HEK293 (cell line): ENCODE data around the gene SEMA6A.

ENCODE experiments used
- CTCF ChIA-PET: fragments of 350-600 bp; formaldehyde crosslinking; extraction: SDS; loops from one replicate; lab custom pipeline; 2021; ENCODE audit warnings: antibody characterized with exemption; lab: Yijun Ruan, JAX
- POLR2A ChIA-PET: fragments of 300-600 bp; formaldehyde crosslinking; extraction: SDS; loops from one replicate; lab custom pipeline; 2020; ENCODE audit warnings: antibody characterized with exemption, inconsistent platforms; lab: Yijun Ruan, JAX
- H3K27ac ChIP-seq: fragments of 200-500 bp; sonication (Bioruptor generic); 2 replicates; pipeline ENCODE4 v1.5.1; 2014; ENCODE audit warnings: low read depth, low read length, control low read depth, inconsistent platforms; ENCODE audit errors: extremely low read depth
- H3K36me3 ChIP-seq, 2 experiments: fragments of 200-500 bp in 1 of 2; sonication (Bioruptor generic) in 1 of 2; 1 replicate in 1 of 2; 2 replicates in 1 of 2; pipeline ENCODE4 v1.5.1; 2014 to 2017; ENCODE audit warnings: inconsistent platforms in 2 of 2, low read length in 2 of 2; ENCODE audit not compliant: control insufficient read depth in 2 of 2, insufficient read depth in 1 of 2
- H3K4me1 ChIP-seq: fragments of 200-500 bp; sonication (Bioruptor generic); 2 replicates; pipeline ENCODE4 v1.5.1; 2014; ENCODE audit warnings: mild to moderate bottlenecking, low read length, inconsistent platforms; ENCODE audit not compliant: control insufficient read depth, insufficient read depth
- H3K4me3 ChIP-seq: 2 replicates; pipeline ENCODE4 v1.5.1; 2011; ENCODE audit warnings: low read depth, mild to moderate bottlenecking, control low read depth, low read length, moderate library complexity
- H3K9me3 ChIP-seq: fragments of 200-500 bp; sonication (Bioruptor generic); 2 replicates; pipeline ENCODE4 v1.5.1; 2014; ENCODE audit warnings: low read depth, low read length, inconsistent platforms; ENCODE audit not compliant: control insufficient read depth, insufficient read depth
- GLIS2 ChIP-seq: fragments of 450-650 bp; formaldehyde crosslinking; IDR thresholded peaks from 2 replicates; pipeline ENCODE4 v1.5.1; 2016; ENCODE audit warnings: missing biosample characterization, missing genetic modification characterization
- MZF1 ChIP-seq: fragments of 450-650 bp; formaldehyde crosslinking; IDR thresholded peaks from 2 replicates; pipeline ENCODE4 v1.5.1; 2017; ENCODE audit warnings: missing biosample characterization, missing genetic modification characterization, borderline replicate concordance
- SALL2 ChIP-seq: fragments of 450-650 bp; formaldehyde crosslinking; IDR thresholded peaks from 2 replicates; pipeline ENCODE4 v1.5.0; 2017; ENCODE audit warnings: missing biosample characterization, mild to moderate bottlenecking, missing genetic modification characterization, borderline replicate concordance
- SCRT2 ChIP-seq: fragments of 450-650 bp; formaldehyde crosslinking; IDR thresholded peaks from 2 replicates; pipeline ENCODE4 v1.5.1; 2016; ENCODE audit warnings: missing biosample characterization, missing genetic modification characterization
- SP7 ChIP-seq: fragments of 450-650 bp; formaldehyde crosslinking; IDR thresholded peaks from 2 replicates; pipeline ENCODE4 v1.5.1; 2016; ENCODE audit warnings: missing biosample characterization, missing genetic modification characterization
- YY1 ChIP-seq: fragments of 450-650 bp; formaldehyde crosslinking; IDR thresholded peaks from 2 replicates; pipeline ENCODE4 v1.5.1; 2018; ENCODE audit warnings: missing biosample characterization, missing genetic modification characterization
- ZBTB1 ChIP-seq: fragments of 450-650 bp; formaldehyde crosslinking; IDR thresholded peaks from 2 replicates; pipeline ENCODE4 v1.5.1; 2016; ENCODE audit warnings: missing biosample characterization, missing genetic modification characterization
- ZBTB48 ChIP-seq: fragments of 450-650 bp; formaldehyde crosslinking; IDR thresholded peaks from 2 replicates; pipeline ENCODE4 v1.5.1; 2016; ENCODE audit warnings: missing biosample characterization, missing genetic modification characterization
- ZEB2 ChIP-seq: fragments of 450-650 bp; formaldehyde crosslinking; IDR thresholded peaks from 2 replicates; pipeline ENCODE4 v1.5.1; 2016; ENCODE audit warnings: missing biosample characterization, missing genetic modification characterization
- ZNF121 ChIP-seq: fragments of 450-650 bp; formaldehyde crosslinking; IDR thresholded peaks from 2 replicates; pipeline ENCODE4 v1.5.1; 2016; ENCODE audit warnings: missing biosample characterization, missing genetic modification characterization
- ZNF174 ChIP-seq: fragments of 450-650 bp; formaldehyde crosslinking; IDR thresholded peaks from 2 replicates; pipeline ENCODE4 v1.5.0; 2017; ENCODE audit warnings: missing biosample characterization, mild to moderate bottlenecking, missing genetic modification characterization
- ZNF175 ChIP-seq: fragments of 450-650 bp; formaldehyde crosslinking; IDR thresholded peaks from 2 replicates; pipeline ENCODE4 v1.5.1; 2016; ENCODE audit warnings: missing biosample characterization, missing genetic modification characterization
- ZNF184 ChIP-seq: fragments of 450-650 bp; IDR thresholded peaks from 2 replicates; pipeline ENCODE4 v1.5.1; 2018; ENCODE audit warnings: missing biosample characterization, mild to moderate bottlenecking, missing genetic modification characterization
- ZNF510 ChIP-seq: fragments of 450-650 bp; formaldehyde crosslinking; IDR thresholded peaks from 2 replicates; pipeline ENCODE4 v1.5.1; 2018; ENCODE audit warnings: mild to moderate bottlenecking, missing genetic modification characterization, missing biosample characterization; ENCODE audit not compliant: insufficient replicate concordance
- ZNF596 ChIP-seq: fragments of 450-650 bp; IDR thresholded peaks from 2 replicates; pipeline ENCODE4 v1.5.0; 2018; ENCODE audit warnings: missing biosample characterization, mild to moderate bottlenecking, missing genetic modification characterization, moderate library complexity
- ZNF610 ChIP-seq: fragments of 450-650 bp; formaldehyde crosslinking; IDR thresholded peaks from 2 replicates; pipeline ENCODE4 v1.5.1; 2016; ENCODE audit warnings: missing biosample characterization, missing genetic modification characterization, borderline replicate concordance
- ZSCAN16 ChIP-seq: fragments of 450-650 bp; formaldehyde crosslinking; IDR thresholded peaks from 2 replicates; pipeline ENCODE4 v1.5.1; 2016; ENCODE audit warnings: missing biosample characterization, missing genetic modification characterization
- TF ChIP-seq, protein P1 (sequence below): fragments of 450-650 bp; formaldehyde crosslinking; IDR thresholded peaks from 2 replicates; pipeline ENCODE4 v1.5.1; 2016; ENCODE audit warnings: missing biosample characterization, missing genetic modification characterization
- TF ChIP-seq, protein P2 (sequence below): fragments of 450-650 bp; formaldehyde crosslinking; conservative IDR thresholded peaks from 2 replicates; pipeline ENCODE4 v1.5.1; 2016; ENCODE audit warnings: low read depth, missing biosample characterization, missing genetic modification characterization
- TF ChIP-seq, protein P3 (sequence below): fragments of 450-650 bp; formaldehyde crosslinking; IDR thresholded peaks from 2 replicates; pipeline ENCODE4 v1.5.1; 2016; ENCODE audit warnings: missing biosample characterization, missing genetic modification characterization, borderline replicate concordance
- TF ChIP-seq, protein P4 (sequence below): fragments of 450-650 bp; formaldehyde crosslinking; IDR thresholded peaks from 2 replicates; pipeline ENCODE4 v1.5.1; 2016; ENCODE audit warnings: missing biosample characterization, missing genetic modification characterization

The SEMA6A gene

DNA sequence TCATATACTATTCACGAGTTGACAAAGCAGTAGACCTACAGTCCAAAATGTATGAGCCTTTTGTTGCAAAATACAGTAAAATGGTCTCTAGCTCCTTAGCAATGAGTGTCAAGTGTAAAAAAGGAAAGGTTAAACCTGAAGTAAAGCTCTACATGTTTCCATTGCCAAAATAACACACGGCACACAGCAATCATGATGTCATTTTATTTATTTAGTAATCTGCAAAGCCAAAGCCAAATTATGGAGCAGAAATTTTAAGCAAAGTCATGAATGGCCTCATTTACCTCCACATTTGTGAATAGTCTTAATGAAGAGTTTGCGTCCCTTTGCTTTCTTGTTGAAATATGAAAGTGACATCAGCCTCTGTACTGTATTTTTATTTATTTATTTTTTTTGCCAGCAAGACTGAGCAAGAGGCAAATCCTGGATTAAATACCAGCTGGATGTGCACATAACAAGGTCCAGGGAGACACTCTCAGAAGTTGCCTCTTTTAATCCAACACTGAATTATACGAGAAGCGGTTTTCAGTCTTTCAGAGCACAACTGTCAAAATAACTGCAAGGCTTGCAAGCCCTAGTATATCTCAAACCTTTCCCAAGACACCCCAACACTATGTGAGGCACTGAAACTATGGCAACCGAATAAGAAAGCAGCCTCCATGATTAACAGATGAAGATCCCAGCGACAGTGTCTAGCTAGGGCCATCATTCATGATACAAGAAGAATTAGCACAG, 9.7 kb downstream of the SEMA6A start (continued):
- TF ChIP-seq ZNF596 (tag by site-specific recombination) (no peak), ZNF184 (peak; percentile 45; the same call in 1 of the 2 replicates), ZEB2 (0 out of 2 replicates have a peak, but pooled peaks have one; percentile 38)
- TF ChIP-seq, all 188 proteins: peak for 13

DNA sequence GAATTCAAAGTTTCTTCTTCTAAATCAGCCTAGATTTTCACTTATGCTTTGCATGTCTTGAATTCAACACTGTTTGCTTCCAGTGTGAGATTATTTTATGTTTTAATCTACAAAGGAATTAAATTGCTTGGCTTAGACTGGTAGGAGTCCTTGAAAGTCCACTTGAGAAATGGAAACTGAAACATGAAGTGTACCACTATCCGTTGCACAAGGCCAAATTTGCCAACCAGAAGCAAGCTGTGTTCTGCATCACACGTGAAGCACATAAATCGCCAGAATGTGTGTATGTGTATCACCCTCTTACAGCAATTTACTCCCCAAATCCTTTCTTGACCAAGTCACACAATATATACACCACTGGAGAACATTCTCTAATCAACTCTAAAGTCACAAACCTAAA, 10.3 kb downstream of the SEMA6A start:
- ChIA-PET CTCF (no interaction called here), POLR2A (no interaction called here)
- Histone ChIP-seq H3K4me3 (no peak overlapping the region), H3K27ac (no peak overlapping the region), H3K4me1 (peaks cover 26% of the 10 kb centered on the region), H3K36me3 (no peaks in the 10 kb centered on the region), H3K9me3 (no peaks in the 10 kb centered on the region)
- TF ChIP-seq SALL2 (tag by site-specific recombination) (no peak), GLIS2 (no peak), YY1 (no peak), MZF1 (tag by site-specific recombination) (no peak), ZNF121 (tag by site-specific recombination) (no peak)
- TF ChIP-seq, protein P1, sequence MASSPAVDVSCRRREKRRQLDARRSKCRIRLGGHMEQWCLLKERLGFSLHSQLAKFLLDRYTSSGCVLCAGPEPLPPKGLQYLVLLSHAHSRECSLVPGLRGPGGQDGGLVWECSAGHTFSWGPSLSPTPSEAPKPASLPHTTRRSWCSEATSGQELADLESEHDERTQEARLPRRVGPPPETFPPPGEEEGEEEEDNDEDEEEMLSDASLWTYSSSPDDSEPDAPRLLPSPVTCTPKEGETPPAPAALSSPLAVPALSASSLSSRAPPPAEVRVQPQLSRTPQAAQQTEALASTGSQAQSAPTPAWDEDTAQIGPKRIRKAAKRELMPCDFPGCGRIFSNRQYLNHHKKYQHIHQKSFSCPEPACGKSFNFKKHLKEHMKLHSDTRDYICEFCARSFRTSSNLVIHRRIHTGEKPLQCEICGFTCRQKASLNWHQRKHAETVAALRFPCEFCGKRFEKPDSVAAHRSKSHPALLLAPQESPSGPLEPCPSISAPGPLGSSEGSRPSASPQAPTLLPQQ (tag by site-specific recombination) = no peak
- TF ChIP-seq, protein P2, sequence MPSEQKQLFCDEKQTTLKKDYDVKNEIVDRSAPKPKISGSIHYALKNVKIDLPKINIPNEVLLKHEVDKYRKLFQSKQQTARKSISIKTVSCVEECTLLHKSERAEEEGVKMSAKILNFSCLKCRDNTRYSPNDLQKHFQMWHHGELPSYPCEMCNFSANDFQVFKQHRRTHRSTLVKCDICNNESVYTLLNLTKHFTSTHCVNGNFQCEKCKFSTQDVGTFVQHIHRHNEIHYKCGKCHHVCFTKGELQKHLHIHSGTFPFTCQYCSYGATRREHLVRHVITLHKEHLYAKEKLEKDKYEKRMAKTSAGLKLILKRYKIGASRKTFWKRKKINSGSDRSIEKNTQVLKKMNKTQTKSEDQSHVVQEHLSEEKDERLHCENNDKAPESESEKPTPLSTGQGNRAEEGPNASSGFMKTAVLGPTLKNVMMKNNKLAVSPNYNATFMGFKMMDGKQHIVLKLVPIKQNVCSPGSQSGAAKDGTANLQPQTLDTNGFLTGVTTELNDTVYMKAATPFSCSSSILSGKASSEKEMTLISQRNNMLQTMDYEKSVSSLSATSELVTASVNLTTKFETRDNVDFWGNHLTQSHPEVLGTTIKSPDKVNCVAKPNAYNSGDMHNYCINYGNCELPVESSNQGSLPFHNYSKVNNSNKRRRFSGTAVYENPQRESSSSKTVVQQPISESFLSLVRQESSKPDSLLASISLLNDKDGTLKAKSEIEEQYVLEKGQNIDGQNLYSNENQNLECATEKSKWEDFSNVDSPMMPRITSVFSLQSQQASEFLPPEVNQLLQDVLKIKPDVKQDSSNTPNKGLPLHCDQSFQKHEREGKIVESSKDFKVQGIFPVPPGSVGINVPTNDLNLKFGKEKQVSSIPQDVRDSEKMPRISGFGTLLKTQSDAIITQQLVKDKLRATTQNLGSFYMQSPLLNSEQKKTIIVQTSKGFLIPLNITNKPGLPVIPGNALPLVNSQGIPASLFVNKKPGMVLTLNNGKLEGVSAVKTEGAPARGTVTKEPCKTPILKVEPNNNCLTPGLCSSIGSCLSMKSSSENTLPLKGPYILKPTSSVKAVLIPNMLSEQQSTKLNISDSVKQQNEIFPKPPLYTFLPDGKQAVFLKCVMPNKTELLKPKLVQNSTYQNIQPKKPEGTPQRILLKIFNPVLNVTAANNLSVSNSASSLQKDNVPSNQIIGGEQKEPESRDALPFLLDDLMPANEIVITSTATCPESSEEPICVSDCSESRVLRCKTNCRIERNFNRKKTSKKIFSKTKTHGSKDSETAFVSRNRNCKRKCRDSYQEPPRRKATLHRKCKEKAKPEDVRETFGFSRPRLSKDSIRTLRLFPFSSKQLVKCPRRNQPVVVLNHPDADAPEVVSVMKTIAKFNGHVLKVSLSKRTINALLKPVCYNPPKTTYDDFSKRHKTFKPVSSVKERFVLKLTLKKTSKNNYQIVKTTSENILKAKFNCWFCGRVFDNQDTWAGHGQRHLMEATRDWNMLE (tag by site-specific recombination) = no peak
- TF ChIP-seq, protein P3, sequence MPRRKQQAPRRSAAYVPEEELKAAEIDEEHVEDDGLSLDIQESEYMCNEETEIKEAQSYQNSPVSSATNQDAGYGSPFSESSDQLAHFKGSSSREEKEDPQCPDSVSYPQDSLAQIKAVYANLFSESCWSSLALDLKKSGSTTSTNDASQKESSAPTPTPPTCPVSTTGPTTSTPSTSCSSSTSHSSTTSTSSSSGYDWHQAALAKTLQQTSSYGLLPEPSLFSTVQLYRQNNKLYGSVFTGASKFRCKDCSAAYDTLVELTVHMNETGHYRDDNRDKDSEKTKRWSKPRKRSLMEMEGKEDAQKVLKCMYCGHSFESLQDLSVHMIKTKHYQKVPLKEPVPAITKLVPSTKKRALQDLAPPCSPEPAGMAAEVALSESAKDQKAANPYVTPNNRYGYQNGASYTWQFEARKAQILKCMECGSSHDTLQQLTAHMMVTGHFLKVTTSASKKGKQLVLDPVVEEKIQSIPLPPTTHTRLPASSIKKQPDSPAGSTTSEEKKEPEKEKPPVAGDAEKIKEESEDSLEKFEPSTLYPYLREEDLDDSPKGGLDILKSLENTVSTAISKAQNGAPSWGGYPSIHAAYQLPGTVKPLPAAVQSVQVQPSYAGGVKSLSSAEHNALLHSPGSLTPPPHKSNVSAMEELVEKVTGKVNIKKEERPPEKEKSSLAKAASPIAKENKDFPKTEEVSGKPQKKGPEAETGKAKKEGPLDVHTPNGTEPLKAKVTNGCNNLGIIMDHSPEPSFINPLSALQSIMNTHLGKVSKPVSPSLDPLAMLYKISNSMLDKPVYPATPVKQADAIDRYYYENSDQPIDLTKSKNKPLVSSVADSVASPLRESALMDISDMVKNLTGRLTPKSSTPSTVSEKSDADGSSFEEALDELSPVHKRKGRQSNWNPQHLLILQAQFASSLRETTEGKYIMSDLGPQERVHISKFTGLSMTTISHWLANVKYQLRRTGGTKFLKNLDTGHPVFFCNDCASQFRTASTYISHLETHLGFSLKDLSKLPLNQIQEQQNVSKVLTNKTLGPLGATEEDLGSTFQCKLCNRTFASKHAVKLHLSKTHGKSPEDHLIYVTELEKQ (tag by site-specific recombination) = no peak

DNA sequence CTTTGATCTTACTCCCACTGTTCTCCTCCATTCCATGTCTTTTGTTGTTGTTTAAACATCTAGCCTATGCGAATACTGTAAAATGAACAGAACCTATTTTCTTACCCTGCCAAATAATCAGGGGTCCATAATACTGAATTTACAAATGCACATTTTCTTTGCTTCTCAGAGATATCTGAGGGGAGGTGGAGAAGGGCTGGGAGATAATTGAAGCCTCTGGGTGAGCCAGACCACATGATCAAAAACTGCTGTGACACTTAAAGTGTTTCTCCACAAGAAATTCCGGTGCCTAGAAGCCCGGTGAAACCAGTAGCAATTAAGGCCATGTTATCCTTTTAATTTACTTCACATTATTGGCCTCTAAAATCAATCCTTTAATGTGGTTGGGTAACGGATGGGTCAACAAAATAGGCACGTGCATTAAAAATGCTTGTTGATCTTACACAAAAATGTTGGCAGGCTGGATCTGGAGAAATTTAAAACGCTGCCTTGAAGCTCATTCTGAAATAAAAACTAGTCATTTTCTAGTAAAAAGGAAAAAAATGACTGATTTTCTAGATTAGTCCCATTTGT, 10.8 kb downstream of the SEMA6A start:
- H3K4me1 ChIP-seq = peaks cover 26% of the 10 kb centered on the region
- H3K27ac ChIP-seq = no peak overlapping the region
- H3K9me3 ChIP-seq = no peaks in the 10 kb centered on the region
- CTCF ChIA-PET = interaction anchor here (0.5 to 0.6 kb wide), 2 partner anchors 66 to 108 kb away, joined by 3 to 4 read pairs; no protein-coding TSS in a partner anchor
- no peaks in the 10 kb centered on the region for H3K36me3 ChIP-seq
- no peak overlapping the region for H3K4me3 ChIP-seq
- POLR2A ChIA-PET = no interaction called here
- no peak for TF ChIP-seq ZSCAN16
- no peak for TF ChIP-seq ZNF510 (tag by site-specific recombination)
- TF ChIP-seq, protein P4, sequence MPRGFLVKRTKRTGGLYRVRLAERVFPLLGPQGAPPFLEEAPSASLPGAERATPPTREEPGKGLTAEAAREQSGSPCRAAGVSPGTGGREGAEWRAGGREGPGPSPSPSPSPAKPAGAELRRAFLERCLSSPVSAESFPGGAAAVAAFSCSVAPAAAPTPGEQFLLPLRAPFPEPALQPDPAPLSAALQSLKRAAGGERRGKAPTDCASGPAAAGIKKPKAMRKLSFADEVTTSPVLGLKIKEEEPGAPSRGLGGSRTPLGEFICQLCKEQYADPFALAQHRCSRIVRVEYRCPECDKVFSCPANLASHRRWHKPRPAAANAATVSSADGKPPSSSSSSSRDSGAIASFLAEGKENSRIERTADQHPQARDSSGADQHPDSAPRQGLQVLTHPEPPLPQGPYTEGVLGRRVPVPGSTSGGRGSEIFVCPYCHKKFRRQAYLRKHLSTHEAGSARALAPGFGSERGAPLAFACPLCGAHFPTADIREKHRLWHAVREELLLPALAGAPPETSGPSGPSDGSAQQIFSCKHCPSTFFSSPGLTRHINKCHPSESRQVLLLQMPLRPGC (tag by site-specific recombination) = no peak
- TF ChIP-seq ZBTB1 (tag by site-specific recombination) = no peak
- TF ChIP-seq ZNF610 (tag by site-specific recombination) = no peak
- TF ChIP-seq ZNF175 (tag by site-specific recombination) = no peak
- no peak for TF ChIP-seq ZBTB48 (tag by site-specific recombination)
- no peak for TF ChIP-seq SCRT2 (tag by site-specific recombination)
- TF ChIP-seq SP7 (tag by site-specific recombination) = peak; percentile 85
- no peak for TF ChIP-seq ZNF174 (tag by site-specific recombination)
